Heart left ventricle (tissue), 16 donors: ENCODE measurements around the gene ZFAND3. TPM values are rescaled to one million over a fixed set of nuclear protein-coding genes. Genes with fewer than 3 reads are reported as not detected.

Experiments
- ATAC-seq, 4 donors: fragments of 200-7000 bp; cut with Tn5 transposase; one replicate each; pipeline ENCODE4 v1.9.1; 2020 to 2022; ENCODE audit warnings: moderate library complexity in 4 of 4, mild to moderate bottlenecking in 3 of 4, moderate number of reproducible peaks in 1 of 4
- DNase-seq, 5 donors: peaks; one replicate each; pipeline ENCODE4 v3.0.0-alpha.2; 2020
- H3K27ac ChIP-seq, 12 donors: fragments of 200-600 bp; sonication (generic) in 4 of 12; one replicate each; pipeline versions ENCODE4 v1.5.0 to v1.8.0; 2016 to 2022; ENCODE audit warnings: mild to moderate bottlenecking in 2 of 12
- H3K27me3 ChIP-seq, 9 donors: fragments of 200-600 bp; sonication (generic) in 2 of 9; one replicate each; pipeline versions ENCODE4 v1.5.1 to v1.8.0; 2016 to 2022; ENCODE audit warnings: mild to moderate bottlenecking in 3 of 9
- H3K36me3 ChIP-seq, 9 donors: fragments of 200-600 bp; sonication (generic) in 2 of 9; one replicate each; pipeline versions ENCODE4 v1.5.0 to v1.8.0; 2018 to 2022; ENCODE audit warnings: mild to moderate bottlenecking in 2 of 9
- H3K4me1 ChIP-seq, 12 donors: fragments of 200-600 bp; sonication (generic) in 4 of 12; one replicate each; pipeline versions ENCODE4 v1.5.0 to v1.8.0; 2016 to 2022; ENCODE audit warnings: mild to moderate bottlenecking in 3 of 12
- H3K4me3 ChIP-seq, 12 donors: fragments of 200-600 bp; sonication (generic) in 4 of 12; one replicate each; pipeline versions ENCODE4 v1.5.0 to v1.8.0; 2017 to 2022; ENCODE audit warnings: mild to moderate bottlenecking in 9 of 12, moderate library complexity in 4 of 12
- H3K9me3 ChIP-seq, 12 donors: fragments of 200-600 bp; sonication (generic) in 4 of 12; one replicate each; pipeline versions ENCODE4 v1.5.0 to v1.8.0; 2016 to 2022; ENCODE audit warnings: mild to moderate bottlenecking in 1 of 12
- POLR2A ChIP-seq, 2 donors: fragments of 450-650 bp; IDR thresholded peaks; one replicate each; pipeline ENCODE4 v1.6.1; 2017; ENCODE audit warnings: antibody characterized with exemption in 2 of 2, mild to moderate bottlenecking in 2 of 2, moderate library complexity in 2 of 2
- WGBS, 4 donors: extraction: QIAGEN DNeasy Blood & Tissue Kit in 2 of 4; methylation state at CpG; one replicate each; pipeline versions ENCODE4 v1.1.5 to v1.1.7; 2013 to 2018; 5-methylcytosine and 5-hydroxymethylcytosine counted together
- intact Hi-C, 10 donors: fragments of 100-400 bp; cut with DNase I; formaldehyde crosslinking; loops; one replicate each; pipeline versions ENCODE4 v1.11.1 to v1.14.2; 2022
- polyA plus RNA-seq, 2 donors: library from polyadenylated mRNA; stranded (reverse); fragments of 200-250 nt; gene quantifications; one replicate each; pipeline ENCODE4 v1.2.3, GENCODE V29; 2013
- total RNA-seq, 9 donors: library from RNA; depleted of rRNA in 2 of 9; stranded (reverse); fragments of >200 nt in 2 of 9; fragmentation: NEBNext Ultra II Directional in 3 of 9; extraction: Animal tissue kit (Norgen Biotek cat#: 25700) in 3 of 9; gene quantifications; one replicate each; pipeline versions ENCODE4 v1.1.0 to v1.2.4, GENCODE V29; 2016 to 2023
- TF ChIP-seq, protein P1 (sequence below), 12 donors: fragments of 200-600 bp; sonication (generic) in 4 of 12; IDR thresholded peaks; one replicate each; pipeline versions ENCODE4 v1.5.0 to v1.8.0; 2018 to 2022; ENCODE audit warnings: antibody characterized with exemption in 12 of 12, mild to moderate bottlenecking in 5 of 12
- donor health status: ischemic (EF 13 %, LVEDD 7.1; RV severe dilation, severe dysfunction).
- donor health status: healthy with polysubstance abuse.
- donor health status: DM: no; HTN: yes; CAD: no.
- donor health status: DM: no; HTN: no; CAD: no.
- donor health status: ischemic (EF 25% LVEDD 6.9; RV normal size, moderate dysfunction).
- donor health status: ischemic (EF 25% LVEDD 5.7; RV mildly dilated, moderate dysfunction).
- donor health status: healthy.
- donor health status: DM: yes; HTN: yes; CAD: no.
- donor health status: ischemic (EF 35%, LVEDD 5.7; RV mildly dilated, moderate dysfunction).
- donor health status: nonischemic (EF 11% LVEDD 7.7; RV severe dilation, severe dysfunction).
- donor health status: DM: yes; HTN: yes; CAD: no.
- donor health status: PGD.
- donor health status: ischemic (EF 29% LVEDD 5.4; RV normal size, mild dysfunction).
- donor health status: nonischemic (EF 23%, LVEDD 6.1; RV moderate dilation, normal function).

The ZFAND3 gene
- total and polyA plus RNA-seq, 11 donors, result 29.1 to 114 (median 88.2) TPM

DNA sequence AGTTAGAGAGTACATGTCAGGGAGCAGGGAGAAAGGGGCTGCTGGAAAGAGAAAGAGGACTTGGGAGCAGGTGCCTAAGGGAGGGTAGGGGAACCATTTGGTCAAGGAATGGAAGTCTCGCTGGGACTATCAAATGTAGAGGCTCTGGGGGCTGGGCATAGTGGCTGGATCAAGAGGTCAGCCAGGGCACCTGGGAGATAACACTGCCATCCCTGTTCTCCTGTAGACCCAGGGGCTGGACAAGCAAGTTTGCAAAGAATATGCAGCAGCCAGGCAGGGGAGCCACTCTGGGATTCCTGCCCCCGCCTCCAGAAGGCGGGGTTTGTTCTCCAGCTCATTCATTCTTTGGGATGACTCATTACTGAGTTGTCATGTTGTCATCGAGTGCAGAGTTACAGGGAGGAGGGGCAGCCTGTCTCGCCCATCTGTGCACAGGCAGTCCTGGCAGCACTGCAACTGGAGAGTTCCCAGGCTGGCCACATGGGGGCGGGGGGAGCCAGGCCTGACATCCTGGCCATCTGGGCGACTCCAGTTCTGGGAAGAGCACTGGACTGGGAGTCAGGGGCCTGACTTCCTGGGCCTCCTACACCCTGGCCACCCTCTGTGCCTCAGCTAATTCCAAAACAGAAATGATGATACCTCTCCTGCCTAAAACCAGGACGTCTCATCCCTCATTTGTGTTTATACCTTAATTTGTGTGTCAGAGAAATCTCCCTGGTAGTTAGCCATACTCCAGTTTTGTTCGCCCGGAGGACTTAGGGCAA lies 28.2 kb upstream of the ZFAND3 start:
- H3K9me3 ChIP-seq, result no peaks in the 10 kb centered on the region
- no peak overlapping the region for H3K27ac ChIP-seq
- DNase-seq (peak; percentile 91 to 95 (median 94)), ATAC-seq (peak; percentile 97 to 99 (median 99))
- H3K27me3 ChIP-seq, result no peaks in the 10 kb centered on the region
- peaks cover 0 to 20% (median 9%) of the 10 kb centered on the region in 12 donors for H3K4me1 ChIP-seq
- WGBS, 4 donors, result 22 to 31% (median 23%) methylated on average over 8 to 10 of the region's 10 CpGs
- no peak overlapping the region for H3K4me3 ChIP-seq
- intact Hi-C loops, result loop anchor here (1.0 to 10.0 kb wide), 15 partner anchors 63 to 706 kb away; no protein-coding TSS in a partner anchor
- no peaks in the 10 kb centered on the region for H3K36me3 ChIP-seq
- no peak for TF ChIP-seq POLR2A (IDR thresholded peaks at IDR 0.05)
- TF ChIP-seq, protein P1, sequence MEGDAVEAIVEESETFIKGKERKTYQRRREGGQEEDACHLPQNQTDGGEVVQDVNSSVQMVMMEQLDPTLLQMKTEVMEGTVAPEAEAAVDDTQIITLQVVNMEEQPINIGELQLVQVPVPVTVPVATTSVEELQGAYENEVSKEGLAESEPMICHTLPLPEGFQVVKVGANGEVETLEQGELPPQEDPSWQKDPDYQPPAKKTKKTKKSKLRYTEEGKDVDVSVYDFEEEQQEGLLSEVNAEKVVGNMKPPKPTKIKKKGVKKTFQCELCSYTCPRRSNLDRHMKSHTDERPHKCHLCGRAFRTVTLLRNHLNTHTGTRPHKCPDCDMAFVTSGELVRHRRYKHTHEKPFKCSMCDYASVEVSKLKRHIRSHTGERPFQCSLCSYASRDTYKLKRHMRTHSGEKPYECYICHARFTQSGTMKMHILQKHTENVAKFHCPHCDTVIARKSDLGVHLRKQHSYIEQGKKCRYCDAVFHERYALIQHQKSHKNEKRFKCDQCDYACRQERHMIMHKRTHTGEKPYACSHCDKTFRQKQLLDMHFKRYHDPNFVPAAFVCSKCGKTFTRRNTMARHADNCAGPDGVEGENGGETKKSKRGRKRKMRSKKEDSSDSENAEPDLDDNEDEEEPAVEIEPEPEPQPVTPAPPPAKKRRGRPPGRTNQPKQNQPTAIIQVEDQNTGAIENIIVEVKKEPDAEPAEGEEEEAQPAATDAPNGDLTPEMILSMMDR (IDR thresholded peaks at IDR 0.05), result peak; percentile 91 to 98 (median 94)

DNA sequence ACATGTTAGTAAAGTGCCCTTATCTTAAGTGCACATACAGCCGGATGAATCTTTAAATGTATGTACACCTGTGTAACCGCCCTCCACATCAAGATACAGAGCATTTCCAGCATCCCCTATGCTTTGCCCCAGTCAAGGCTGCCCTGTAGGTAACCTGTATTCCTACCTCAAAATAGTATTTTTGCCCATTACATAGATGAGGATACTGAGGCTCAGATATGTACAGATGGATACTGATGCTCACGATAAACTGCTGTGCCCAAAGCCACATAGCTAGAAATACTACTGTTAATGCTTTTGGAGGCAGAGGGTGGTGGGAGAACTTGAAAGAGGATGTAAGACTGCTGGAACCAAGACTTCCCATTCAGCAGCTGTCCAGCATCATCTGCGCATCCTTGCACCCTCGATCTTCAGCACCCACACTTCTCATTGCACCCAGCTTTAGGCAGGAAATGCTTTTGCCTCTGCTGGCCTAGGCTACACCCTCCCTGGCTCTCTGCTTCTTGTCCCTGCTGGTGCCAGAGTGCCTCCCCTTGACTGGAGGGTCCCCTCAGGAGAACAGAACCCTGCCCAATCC lies 27.0 kb upstream of the ZFAND3 start:
- Histone ChIP-seq H3K36me3 (no peaks in the 10 kb centered on the region), H3K4me3 (no peak overlapping the region), H3K9me3 (no peaks in the 10 kb centered on the region), H3K27me3 (no peaks in the 10 kb centered on the region), H3K4me1 (peaks cover 0 to 20% (median 9%) of the 10 kb centered on the region in 12 donors), H3K27ac (no peak overlapping the region)
- intact Hi-C loops, result loop anchor here (2.0 to 10.0 kb wide), 11 partner anchors 62 to 705 kb away; no protein-coding TSS in a partner anchor
- TF ChIP-seq POLR2A (IDR thresholded peaks at IDR 0.05), result no peak
- TF ChIP-seq, protein P1 (IDR thresholded peaks at IDR 0.05), result no peak
- DNase-seq (no peak), ATAC-seq (no peak)
- 87 to 93% (median 88%) methylated on average over 5 of the region's 5 CpGs for WGBS, 4 donors

DNA sequence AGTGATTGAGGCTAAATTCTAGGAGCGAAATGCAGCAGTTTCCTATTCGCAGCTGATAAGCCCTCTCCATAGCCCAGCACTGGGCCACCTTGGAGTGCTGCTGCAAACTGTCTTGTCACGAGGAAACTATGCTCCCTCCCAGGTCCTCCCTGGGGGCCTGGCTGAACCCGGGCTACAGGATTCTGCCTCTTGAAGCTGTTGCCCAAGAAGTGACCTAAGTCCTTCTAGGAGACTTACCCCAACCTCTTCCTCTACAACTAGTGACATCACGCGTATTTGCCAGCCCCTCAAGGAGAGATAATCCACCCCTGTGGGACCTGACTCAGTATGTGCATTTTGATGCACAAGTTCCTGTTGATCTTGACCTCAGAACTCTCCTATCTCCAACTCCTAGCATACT lies 26.5 kb upstream of the ZFAND3 start:
- Histone ChIP-seq H3K36me3 (no peaks in the 10 kb centered on the region), H3K27me3 (no peaks in the 10 kb centered on the region), H3K4me3 (no peak overlapping the region), H3K27ac (no peak overlapping the region), H3K9me3 (no peaks in the 10 kb centered on the region), H3K4me1 (peaks cover 0 to 20% (median 9%) of the 10 kb centered on the region in 12 donors)
- DNase-seq, result no peak
- no peak for ATAC-seq
- intact Hi-C loops, result loop anchor here (2.0 to 10.0 kb wide), 11 partner anchors 62 to 704 kb away; no protein-coding TSS in a partner anchor
- 54 to 66% (median 61%) methylated on average over 3 to 6 of the region's 6 CpGs for WGBS, 4 donors
- no peak for TF ChIP-seq POLR2A (IDR thresholded peaks at IDR 0.05)
- TF ChIP-seq, protein P1 (IDR thresholded peaks at IDR 0.05), result no peak

DNA sequence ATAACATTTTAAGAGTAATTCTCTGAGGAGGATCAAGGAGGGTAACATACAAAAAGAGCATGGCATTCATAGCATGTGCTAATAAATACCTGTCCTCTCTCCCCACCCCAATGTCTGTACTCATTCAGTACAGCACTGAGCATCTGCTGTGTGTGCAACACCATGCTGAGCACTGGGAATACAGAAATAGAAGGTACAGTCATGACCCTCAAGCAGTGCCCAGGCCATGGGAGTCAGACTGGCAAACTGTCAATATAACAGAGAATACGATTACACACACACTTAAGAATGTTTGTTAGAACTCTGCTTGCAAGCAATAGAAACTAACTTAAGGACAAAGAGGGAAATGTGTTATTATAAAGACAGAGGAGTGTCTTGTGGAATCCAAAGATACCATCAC lies 24.7 kb upstream of the ZFAND3 start:
- TF ChIP-seq POLR2A (IDR thresholded peaks at IDR 0.05), result no peak
- TF ChIP-seq, protein P1 (IDR thresholded peaks at IDR 0.05), result no peak
- H3K27me3 ChIP-seq, result no peaks in the 10 kb centered on the region
- no peaks in the 10 kb centered on the region for H3K36me3 ChIP-seq
- intact Hi-C loops, result loop anchor here (5.0 to 10.0 kb wide), 10 partner anchors 60 to 702 kb away; no protein-coding TSS in a partner anchor
- DNase-seq (no peak), ATAC-seq (peak in 2 of 4 donors; percentile 29 to 50)
- no peak overlapping the region for H3K27ac ChIP-seq
- H3K9me3 ChIP-seq, result no peaks in the 10 kb centered on the region
- H3K4me3 ChIP-seq, result no peak overlapping the region
- WGBS, 4 donors, result 0 to 54% (median 43%) methylated on average over 1 of the region's 1 CpG
- H3K4me1 ChIP-seq, result peaks cover 0 to 20% (median 9%) of the 10 kb centered on the region in 12 donors
